Testis (tissue), 3 donors: Measurements from ENCODE around the gene LSM12. TPM values are rescaled to one million over a fixed set of nuclear protein-coding genes. Genes with fewer than 3 reads are reported as not detected.

ENCODE experiments used
- DNase-seq: peaks from one replicate; pipeline ENCODE4 v3.0.0-alpha.2; 2019
- H3K27ac ChIP-seq, 2 donors: fragments of 200-600 bp; sonication (generic); one replicate each; pipeline ENCODE4 v1.5.1; 2019
- H3K27me3 ChIP-seq: fragments of 200-600 bp; sonication (generic); one replicate; pipeline ENCODE4 v1.5.1; 2019
- H3K36me3 ChIP-seq: fragments of 200-600 bp; sonication (generic); one replicate; pipeline ENCODE4 v1.5.1; 2017; ENCODE audit warnings: low read depth; ENCODE audit errors: missing control alignments
- H3K4me1 ChIP-seq: fragments of 200-600 bp; sonication (generic); one replicate; pipeline ENCODE4 v1.5.1; 2019
- H3K4me3 ChIP-seq, 2 donors: fragments of 200-600 bp; sonication (generic); one replicate each; pipeline ENCODE4 v1.5.1; 2017 to 2019
- H3K9me3 ChIP-seq: fragments of 200-600 bp; sonication (generic); one replicate; pipeline ENCODE4 v1.5.1; 2017
- POLR2A ChIP-seq: fragments of 450-650 bp; IDR thresholded peaks from one replicate; pipeline ENCODE4 v1.6.1; 2017; ENCODE audit warnings: antibody characterized with exemption, mild to moderate bottlenecking, moderate library complexity
- WGBS, 2 donors: methylation state at CpG; one replicate each; pipeline ENCODE4 v1.1.5; 2018; 5-methylcytosine and 5-hydroxymethylcytosine counted together
- intact Hi-C: fragments of 100-400 bp; cut with DNase I; formaldehyde crosslinking; loops from one replicate; pipeline ENCODE4 v1.15.1; 2023; ENCODE audit warnings: low total_unique reads
- polyA plus RNA-seq: library from polyadenylated mRNA; stranded (reverse); fragments of 350-450 nt; fragmentation: Illumina TruSeq; extraction: RNeasy Lipid Tissue Mini Kit (QIAGEN cat#74804); gene quantifications from one replicate; pipeline ENCODE4 v1.2.3, GENCODE V29; 2014; ENCODE audit warnings: low read depth, low replicate concordance; ENCODE audit not compliant: insufficient read depth
- total RNA-seq, 2 donors: library from RNA; depleted of rRNA; stranded (reverse); fragments of >200 nt; gene quantifications; one replicate each; pipeline ENCODE4 v1.2.3, GENCODE V29; 2016
- TF ChIP-seq, protein P1 (sequence below), 3 experiments: fragments of 450-650 bp in 2 of 3; fragments of 200-600 bp in 1 of 3; sonication (generic) in 1 of 3; IDR thresholded peaks; one replicate each; pipeline ENCODE4 v1.5.1; 2016 to 2019; ENCODE audit warnings: antibody characterized with exemption in 3 of 3, mild to moderate bottlenecking in 2 of 3, moderate library complexity in 1 of 3

The LSM12 gene
- total and polyA plus RNA-seq, 3 donors from 2014 or later = 52.7 to 74.4 (median 57.6) TPM

DNA sequence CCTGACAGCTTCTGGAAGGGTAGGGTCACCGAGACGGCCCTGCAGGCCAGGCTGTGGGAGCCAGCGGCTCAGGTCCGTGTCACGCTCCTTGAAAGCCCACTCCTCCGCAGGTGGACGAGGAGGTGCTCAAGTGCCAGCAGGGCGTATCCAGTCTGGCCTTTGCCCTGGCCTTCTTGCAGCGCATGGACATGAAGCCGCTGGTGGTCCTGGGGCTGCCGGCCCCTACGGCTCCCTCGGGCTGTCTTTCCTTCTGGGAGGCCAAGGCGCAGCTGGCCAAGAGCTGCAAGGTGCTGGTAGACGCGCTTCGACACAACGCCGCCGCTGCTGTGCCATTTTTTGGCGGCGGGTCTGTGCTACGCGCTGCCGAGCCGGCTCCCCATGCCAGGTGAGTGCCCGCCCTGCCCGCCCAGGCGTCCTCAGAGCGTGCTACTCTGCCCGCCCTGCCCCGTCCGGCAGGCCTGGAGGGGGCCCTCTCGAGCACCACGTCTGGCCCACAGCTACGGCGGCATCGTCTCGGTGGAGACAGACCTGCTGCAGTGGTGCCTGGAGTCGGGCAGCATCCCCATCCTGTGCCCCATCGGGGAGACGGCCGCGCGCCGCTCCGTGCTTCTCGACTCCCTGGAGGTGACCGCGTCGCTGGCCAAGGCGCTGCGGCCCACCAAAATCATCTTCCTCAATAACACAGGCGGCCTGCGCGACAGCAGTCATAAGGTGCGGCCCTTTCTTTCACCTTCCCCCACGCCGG is 60.8 kb downstream of the LSM12 start:
- H3K9me3 ChIP-seq = no peaks in the 10 kb centered on the region
- DNase-seq = peak; percentile 57
- peak overlapping the region; percentile 55 to 68 for H3K4me3 ChIP-seq
- intact Hi-C loops = no loop called here
- no peaks in the 10 kb centered on the region for H3K27me3 ChIP-seq
- whole genome bisulfite sequencing, 2 donors = 0 to 12% methylated on average over 4 to 35 of the region's 59 CpGs
- H3K36me3 ChIP-seq = no peaks in the 10 kb centered on the region
- no peak overlapping the region for H3K27ac ChIP-seq
- H3K4me1 ChIP-seq = peaks cover 31% of the 10 kb centered on the region
- TF ChIP-seq, protein P1, sequence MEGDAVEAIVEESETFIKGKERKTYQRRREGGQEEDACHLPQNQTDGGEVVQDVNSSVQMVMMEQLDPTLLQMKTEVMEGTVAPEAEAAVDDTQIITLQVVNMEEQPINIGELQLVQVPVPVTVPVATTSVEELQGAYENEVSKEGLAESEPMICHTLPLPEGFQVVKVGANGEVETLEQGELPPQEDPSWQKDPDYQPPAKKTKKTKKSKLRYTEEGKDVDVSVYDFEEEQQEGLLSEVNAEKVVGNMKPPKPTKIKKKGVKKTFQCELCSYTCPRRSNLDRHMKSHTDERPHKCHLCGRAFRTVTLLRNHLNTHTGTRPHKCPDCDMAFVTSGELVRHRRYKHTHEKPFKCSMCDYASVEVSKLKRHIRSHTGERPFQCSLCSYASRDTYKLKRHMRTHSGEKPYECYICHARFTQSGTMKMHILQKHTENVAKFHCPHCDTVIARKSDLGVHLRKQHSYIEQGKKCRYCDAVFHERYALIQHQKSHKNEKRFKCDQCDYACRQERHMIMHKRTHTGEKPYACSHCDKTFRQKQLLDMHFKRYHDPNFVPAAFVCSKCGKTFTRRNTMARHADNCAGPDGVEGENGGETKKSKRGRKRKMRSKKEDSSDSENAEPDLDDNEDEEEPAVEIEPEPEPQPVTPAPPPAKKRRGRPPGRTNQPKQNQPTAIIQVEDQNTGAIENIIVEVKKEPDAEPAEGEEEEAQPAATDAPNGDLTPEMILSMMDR (IDR thresholded peaks at IDR 0.05) = no peak
- TF ChIP-seq POLR2A = no peak

DNA sequence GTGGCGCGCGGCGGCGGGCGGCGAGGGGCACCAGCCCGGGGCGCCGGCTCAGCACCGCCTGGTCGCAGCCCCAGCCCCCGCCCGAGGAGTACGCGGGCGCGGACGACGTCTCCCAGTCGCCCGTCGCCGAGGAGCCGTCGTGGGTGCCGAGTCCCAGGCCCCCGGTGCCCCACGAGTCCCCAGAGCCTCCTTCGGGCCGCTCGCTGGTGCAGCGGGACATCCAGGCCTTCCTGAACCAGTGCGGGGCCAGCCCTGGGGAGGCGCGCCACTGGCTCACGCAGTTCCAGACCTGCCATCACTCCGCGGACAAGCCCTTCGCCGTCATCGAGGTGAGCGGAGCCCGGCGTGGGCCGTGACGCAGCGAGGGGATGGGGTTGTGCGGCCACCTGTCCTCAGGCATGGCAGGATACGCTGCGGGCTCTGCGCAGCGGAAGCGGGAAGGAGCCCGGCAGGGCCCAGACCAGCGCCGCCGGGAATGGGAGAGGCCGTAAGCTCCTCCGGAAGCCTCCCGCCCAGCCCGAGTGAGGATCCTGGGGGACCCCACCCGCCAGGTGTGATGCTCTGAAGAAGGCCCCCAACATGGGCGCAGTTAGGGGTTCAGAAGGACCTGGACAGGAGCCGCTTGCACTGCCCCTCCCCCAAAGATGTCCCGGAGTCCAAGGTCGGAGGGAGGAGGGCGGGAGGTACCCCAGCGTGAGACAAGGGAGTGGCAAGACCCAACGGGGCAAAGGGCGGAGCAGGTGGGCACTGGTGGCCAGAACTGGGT is 61.5 kb downstream of the LSM12 start:
- WGBS, 2 donors = 0 to 4% methylated on average over 1 to 33 of the region's 71 CpGs
- Histone ChIP-seq H3K4me1 (peaks cover 31% of the 10 kb centered on the region), H3K4me3 (peak overlapping the region; percentile 4 to 68), H3K27me3 (no peaks in the 10 kb centered on the region), H3K9me3 (no peaks in the 10 kb centered on the region), H3K36me3 (no peaks in the 10 kb centered on the region), H3K27ac (no peak overlapping the region)
- DNase-seq = no peak
- no peak for TF ChIP-seq POLR2A
- TF ChIP-seq, protein P1 (IDR thresholded peaks at IDR 0.05) = no peak
- intact Hi-C loops = no loop called here

DNA sequence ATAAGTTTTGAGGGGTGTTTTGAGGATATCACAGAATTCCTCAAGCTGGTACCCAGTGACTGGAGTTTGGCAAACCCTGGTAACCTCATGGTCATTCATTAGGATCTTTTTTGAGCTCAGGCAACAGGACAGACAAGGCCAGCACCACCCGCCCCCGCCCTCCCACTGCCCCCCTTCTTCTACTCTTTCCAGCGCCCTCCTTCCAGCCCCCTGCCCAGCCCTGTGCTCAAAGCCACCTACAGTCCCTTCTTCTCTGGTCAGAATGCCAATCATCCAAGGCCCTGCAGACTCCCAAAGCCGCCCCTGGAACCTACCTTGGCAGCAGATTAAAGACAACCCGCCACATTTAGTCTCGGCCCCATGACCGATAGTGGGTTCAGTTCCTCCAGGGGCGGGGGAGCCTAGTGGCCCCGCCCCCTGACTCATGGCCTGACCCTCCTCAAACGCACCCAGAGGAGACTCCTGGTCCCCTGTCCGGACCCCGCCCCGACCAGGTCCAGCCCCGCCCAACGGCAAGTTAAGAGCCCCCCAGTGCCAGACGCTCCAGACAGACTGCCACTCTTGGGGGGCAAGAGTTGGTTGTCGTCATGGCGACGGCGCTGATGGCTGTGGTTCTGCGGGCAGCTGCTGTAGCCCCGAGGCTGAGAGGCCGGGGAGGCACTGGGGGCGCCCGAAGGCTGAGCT is 62.3 kb downstream of the LSM12 start, which contains the start of gene NAGS:
NAGS (plus strand) TSS at position 546 of the 684 bp plus-strand sequence; CDS start at position 588, 42 bp downstream.
- H3K27ac ChIP-seq = no peak within 1 kb of the TSS
- H3K27me3 ChIP-seq = no peaks in the 10 kb centered on the region
- TF ChIP-seq, protein P1 (IDR thresholded peaks at IDR 0.05) = no peak
- TF ChIP-seq POLR2A = no peak
- peaks cover 31% of the 10 kb centered on the region for H3K4me1 ChIP-seq
- H3K36me3 ChIP-seq = no peaks in the 10 kb centered on the region
- intact Hi-C loops = no loop called here
- DNase-seq = no peak
- H3K9me3 ChIP-seq = no peaks in the 10 kb centered on the region
- H3K4me3 ChIP-seq = peak within 1 kb of the TSS; percentile 4 to 68
- WGBS, 2 donors = 12 to 17% methylated on average over 5 to 24 of the region's 25 CpGs

DNA sequence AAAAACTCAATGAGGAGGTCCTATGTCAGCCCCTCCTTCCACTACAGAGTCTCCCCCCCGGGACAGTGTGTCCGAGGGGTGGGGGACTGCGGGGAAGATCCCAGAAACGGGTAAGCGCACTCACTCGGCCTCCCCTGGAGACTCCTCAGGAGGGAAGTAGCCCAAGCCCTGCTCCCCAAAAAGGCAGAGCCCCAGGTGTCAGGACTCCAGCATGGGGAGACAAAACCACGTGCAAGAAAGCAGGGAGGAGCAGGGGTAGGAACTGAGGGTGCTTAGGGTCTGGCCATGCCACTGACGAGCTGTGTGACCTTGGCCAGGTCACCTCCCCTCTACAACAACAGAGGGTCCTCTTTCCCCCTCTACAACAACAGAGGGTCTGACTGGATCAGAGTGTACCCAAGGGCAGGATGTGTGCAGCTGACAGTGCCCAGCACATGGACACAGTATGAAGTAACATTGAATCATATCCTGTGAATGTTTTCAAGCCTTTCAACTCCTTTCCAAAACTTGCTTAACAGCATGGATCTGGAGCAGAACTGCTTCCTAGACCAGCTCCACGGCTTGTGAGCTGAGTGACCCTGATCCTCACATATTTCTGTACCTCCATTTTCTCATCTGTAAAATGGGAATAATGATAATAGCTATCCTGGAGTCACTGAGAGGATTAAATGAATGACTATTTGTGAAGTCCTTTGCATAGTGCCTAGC is 64.2 kb downstream of the LSM12 start:
- Histone ChIP-seq H3K27ac (no peak overlapping the region), H3K27me3 (no peaks in the 10 kb centered on the region), H3K4me3 (no peak overlapping the region), H3K36me3 (no peaks in the 10 kb centered on the region), H3K9me3 (no peaks in the 10 kb centered on the region), H3K4me1 (peaks cover 21% of the 10 kb centered on the region)
- intact Hi-C loops = no loop called here
- no peak for TF ChIP-seq POLR2A
- TF ChIP-seq, protein P1 (IDR thresholded peaks at IDR 0.05) = no peak
- 57 to 60% methylated on average over 8 to 9 of the region's 9 CpGs for WGBS, 2 donors
- DNase-seq = no peak
